Tibial nerve (tissue), 4 donors: ENCODE results near the gene CLMN. TPM values are rescaled to one million over a fixed set of nuclear protein-coding genes. Genes with fewer than 3 reads are reported as not detected.

Experiments used
- DNase-seq, 2 donors: peaks; one replicate each; pipeline ENCODE4 v3.0.0-alpha.2; 2019; ENCODE audit warnings: low spot score in 2 of 2
- H3K27ac ChIP-seq, 4 donors: fragments of 200-600 bp; sonication (generic) in 3 of 4; one replicate each; pipeline ENCODE4 v1.5.1; 2017 to 2019; ENCODE audit warnings: mild to moderate bottlenecking in 1 of 4
- H3K27me3 ChIP-seq, 2 donors: fragments of 200-600 bp; sonication (generic) in 1 of 2; one replicate each; pipeline versions ENCODE4 v1.5.1 to v1.6.0; 2017 to 2019
- H3K36me3 ChIP-seq, 3 donors: fragments of 200-600 bp; sonication (generic); one replicate each; pipeline ENCODE4 v1.5.1; 2018 to 2019
- H3K4me1 ChIP-seq, 4 donors: fragments of 200-600 bp; sonication (generic) in 3 of 4; one replicate each; pipeline ENCODE4 v1.5.1; 2017 to 2019
- H3K4me3 ChIP-seq, 4 donors: fragments of 200-600 bp; sonication (generic) in 3 of 4; one replicate each; pipeline ENCODE4 v1.5.1; 2017 to 2019; ENCODE audit warnings: mild to moderate bottlenecking in 1 of 4, moderate library complexity in 1 of 4
- H3K9me3 ChIP-seq, 4 donors: fragments of 200-600 bp; sonication (generic) in 3 of 4; one replicate each; pipeline ENCODE4 v1.5.1; 2017 to 2019
- CTCF ChIP-seq, 5 experiments: fragments of 200-600 bp in 3 of 5; fragments of 450-650 bp in 2 of 5; sonication (generic) in 3 of 5; IDR thresholded peaks; one replicate each; pipeline ENCODE4 v1.5.1; 2016 to 2019; ENCODE audit warnings: antibody characterized with exemption in 5 of 5, mild to moderate bottlenecking in 3 of 5, moderate library complexity in 2 of 5
- EP300 ChIP-seq, 2 donors: sonication (generic); formaldehyde crosslinking; IDR thresholded peaks; one replicate each; pipeline ENCODE4 v1.6.1; 2017; ENCODE audit warnings: antibody characterized with exemption in 2 of 2, mild to moderate bottlenecking in 1 of 2
- POLR2A ChIP-seq, 2 donors: fragments of 450-650 bp; IDR thresholded peaks; one replicate each; pipeline ENCODE4 v1.6.1; 2017; ENCODE audit warnings: antibody characterized with exemption in 2 of 2, mild to moderate bottlenecking in 2 of 2, moderate library complexity in 2 of 2
- WGBS, 2 donors: methylation state at CpG; one replicate each; pipeline ENCODE4 v1.1.5; 2018; 5-methylcytosine and 5-hydroxymethylcytosine counted together
- total RNA-seq, 4 donors: library from RNA; depleted of rRNA; stranded (reverse); fragments of >200 nt; gene quantifications; one replicate each; pipeline ENCODE4 v1.1.0, GENCODE V29; 2016

The CLMN gene
- total RNA-seq, 4 donors from 2014 or later = 31.2 to 49.8 (median 40.9) TPM

GRCh38 chr14:95195031-95195430 lies 124.7 kb downstream of the CLMN start:
- Histone ChIP-seq H3K27ac (no peak overlapping the region), H3K9me3 (no peaks in the 10 kb centered on the region), H3K4me3 (no peak overlapping the region), H3K4me1 (peaks cover 0 to 4% (median 0%) of the 10 kb centered on the region in 4 donors), H3K36me3 (peaks cover 0 to 65% (median 0%) of the 10 kb centered on the region in 3 donors), H3K27me3 (no peaks in the 10 kb centered on the region)
- WGBS, 2 donors = 69 to 77% methylated on average over 6 of the region's 6 CpGs
- no peak for DNase-seq
- no peak for TF ChIP-seq POLR2A (IDR thresholded peaks at IDR 0.05)

- no peak for DNase-seq
- Histone ChIP-seq H3K9me3 (peaks cover 0 to 8% (median 0%) of the 10 kb centered on the region in 4 donors), H3K4me3 (no peak overlapping the region), H3K27ac (no peak overlapping the region), H3K36me3 (peaks cover 0 to 76% (median 0%) of the 10 kb centered on the region in 3 donors), H3K27me3 (no peaks in the 10 kb centered on the region), H3K4me1 (peaks cover 0 to 4% (median 0%) of the 10 kb centered on the region in 4 donors)
- TF ChIP-seq CTCF (IDR thresholded peaks at IDR 0.05) (no peak), EP300 (IDR thresholded peaks at IDR 0.05) (no peak), POLR2A (IDR thresholded peaks at IDR 0.05) (no peak)
- WGBS, 2 donors = 48 to 50% methylated on average over 6 of the region's 6 CpGs
Observed at GRCh38 chr14:95193081-95193480, 126.6 kb downstream of the CLMN start.

- DNase-seq = no peak
- 94 to 98% methylated on average over 6 of the region's 6 CpGs for WGBS, 2 donors
- Histone ChIP-seq H3K4me3 (no peak overlapping the region), H3K27ac (no peak overlapping the region), H3K36me3 (peaks cover 0 to 84% (median 0%) of the 10 kb centered on the region in 3 donors), H3K4me1 (peaks cover 0 to 4% (median 0%) of the 10 kb centered on the region in 4 donors), H3K9me3 (peaks cover 0 to 9% (median 0%) of the 10 kb centered on the region in 4 donors), H3K27me3 (no peaks in the 10 kb centered on the region)
- TF ChIP-seq POLR2A (IDR thresholded peaks at IDR 0.05) = no peak
- TF ChIP-seq EP300 (IDR thresholded peaks at IDR 0.05) = no peak
- TF ChIP-seq CTCF (IDR thresholded peaks at IDR 0.05) = no peak
Observed at GRCh38 chr14:95192311-95192710, 127.4 kb downstream of the CLMN start.

DNA sequence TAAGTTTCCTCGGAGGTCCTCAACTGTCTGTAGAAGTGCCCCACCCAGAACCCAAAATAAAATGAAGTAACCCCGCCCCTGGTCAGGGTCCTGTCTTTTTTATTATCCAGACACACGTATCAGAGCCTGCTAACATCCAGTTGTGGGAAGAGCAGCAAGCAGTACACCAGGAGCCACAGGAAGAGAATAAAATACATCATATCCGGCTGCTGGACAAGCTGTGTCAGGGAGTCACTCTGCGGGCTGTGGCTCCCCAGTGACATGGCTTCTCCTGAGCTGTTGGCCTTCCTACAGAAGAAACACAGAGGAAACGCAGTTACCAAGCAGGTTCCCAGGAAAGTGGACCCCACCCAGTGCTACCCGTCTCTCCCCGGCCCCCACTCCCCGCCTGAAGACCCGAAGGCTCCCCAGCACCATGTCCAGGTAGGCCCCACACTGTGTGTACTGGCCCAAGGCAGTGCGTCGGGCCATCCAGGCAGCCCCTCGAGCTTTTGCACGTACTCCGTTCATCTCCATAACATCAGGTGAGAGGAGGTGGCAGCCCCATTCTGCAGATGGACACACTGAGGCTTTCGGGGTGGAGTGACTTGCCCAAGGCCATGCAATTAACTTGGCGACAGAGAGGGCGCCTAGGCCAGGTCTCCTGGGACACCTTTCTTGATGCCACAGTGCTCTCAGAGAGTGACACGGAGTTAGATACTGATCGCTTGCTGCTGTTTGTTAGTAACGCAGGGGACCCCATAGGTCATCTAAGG lies 128.1 kb downstream of the CLMN start:
- Histone ChIP-seq H3K9me3 (peaks cover 0 to 9% (median 0%) of the 10 kb centered on the region in 4 donors), H3K27me3 (no peaks in the 10 kb centered on the region), H3K27ac (no peak overlapping the region), H3K36me3 (peaks cover 0 to 85% (median 0%) of the 10 kb centered on the region in 3 donors), H3K4me3 (no peak overlapping the region), H3K4me1 (peaks cover 0 to 4% (median 0%) of the 10 kb centered on the region in 4 donors)
- no peak for DNase-seq
- WGBS, 2 donors = 88 to 91% methylated on average over 21 of the region's 21 CpGs
- TF ChIP-seq CTCF (IDR thresholded peaks at IDR 0.05) = no peak
- no peak for TF ChIP-seq POLR2A (IDR thresholded peaks at IDR 0.05)
- no peak for TF ChIP-seq EP300 (IDR thresholded peaks at IDR 0.05)

DNA sequence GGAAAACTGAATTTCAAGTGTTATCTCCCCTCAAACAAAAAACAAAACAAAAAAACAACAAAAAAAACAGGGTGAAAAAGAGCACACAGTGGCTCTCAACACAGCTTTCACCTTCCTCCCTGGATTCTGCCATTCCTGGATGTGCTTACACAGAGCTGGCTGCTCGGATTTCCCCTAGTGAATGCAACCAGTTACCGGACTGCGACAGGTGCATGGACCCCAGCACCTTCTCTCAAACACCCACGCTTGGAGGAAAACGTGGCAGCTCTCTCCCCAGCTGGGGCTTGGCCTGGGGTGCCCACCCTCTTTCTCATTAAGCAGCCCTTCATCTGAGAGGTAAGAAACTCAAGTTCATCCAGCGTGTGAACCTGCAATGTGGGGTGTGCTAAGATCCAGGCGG lies 128.9 kb downstream of the CLMN start:
- DNase-seq = no peak
- TF ChIP-seq EP300 (IDR thresholded peaks at IDR 0.05) (no peak), POLR2A (IDR thresholded peaks at IDR 0.05) (no peak), CTCF (IDR thresholded peaks at IDR 0.05) (no peak)
- no peak overlapping the region for H3K27ac ChIP-seq
- H3K27me3 ChIP-seq = no peaks in the 10 kb centered on the region
- H3K36me3 ChIP-seq = peaks cover 0 to 80% (median 0%) of the 10 kb centered on the region in 3 donors
- 86 to 91% methylated on average over 7 of the region's 7 CpGs for WGBS, 2 donors
- H3K4me1 ChIP-seq = peaks cover 0 to 10% (median 0%) of the 10 kb centered on the region in 4 donors
- H3K4me3 ChIP-seq = no peak overlapping the region
- H3K9me3 ChIP-seq = peaks cover 0 to 9% (median 0%) of the 10 kb centered on the region in 4 donors
